ENCODE results near the gene LMAN2L. TPM values are rescaled to one million over a fixed set of nuclear protein-coding genes. Genes with fewer than 3 reads are reported as not detected.

Gene LMAN2L
- total RNA-seq = 30.5 to 33.3 TPM (median 31.4 TPM) in 3 replicates

- Mint-ChIP-seq H3K27me3 (ENCODE audit: low read depth) (no peaks in the 10 kb centered on the region), H3K4me1 (peaks cover 32% of the 10 kb centered on the region), H3K4me3 (peak within 1 kb of the TSS; percentile 97), H3K36me3 (peaks cover 2% of the 10 kb centered on the region), H3K27ac (peak within 1 kb of the TSS; percentile 95), H3K9me3 (no peaks in the 10 kb centered on the region)
- TF ChIP-seq CTCF (IDR thresholded peaks at IDR 0.05; ENCODE audit: unreplicated experiment) = no peak
- peak; percentile 90 to 92 for DNase-seq (ENCODE audit: low spot score in 2 of 2, unreplicated experiment in 2 of 2)
These were observed at the start of gene LMAN2L for GRCh38 chr2:96739633-96740428. LMAN2L (minus strand) TSS chr2:96740064; CDS start chr2:96740040, 24 bp downstream.

GRCh38 chr2:96789245-96789617, 49.4 kb upstream of the LMAN2L start:
- peaks cover 2% of the 10 kb centered on the region for H3K36me3 Mint-ChIP-seq
- H3K4me1 Mint-ChIP-seq = peaks cover 4% of the 10 kb centered on the region
- no peak overlapping the region for H3K27ac Mint-ChIP-seq
- no peaks in the 10 kb centered on the region for H3K9me3 Mint-ChIP-seq
- no peak for DNase-seq (ENCODE audit: low spot score in 2 of 2, unreplicated experiment in 2 of 2)
- H3K27me3 Mint-ChIP-seq (ENCODE audit: low read depth) = no peaks in the 10 kb centered on the region
- H3K4me3 Mint-ChIP-seq = no peak overlapping the region
- TF ChIP-seq CTCF (IDR thresholded peaks at IDR 0.05; ENCODE audit: unreplicated experiment) = no peak

GRCh38 chr2:96788442-96789244, 48.8 kb upstream of the LMAN2L start:
- DNase-seq (ENCODE audit: low spot score in 2 of 2, unreplicated experiment in 2 of 2) = no peak
- H3K9me3 Mint-ChIP-seq = no peaks in the 10 kb centered on the region

GRCh38 chr2:96787411-96787810, 47.5 kb upstream of the LMAN2L start:
- Mint-ChIP-seq H3K27ac (no peak overlapping the region), H3K36me3 (peaks cover 2% of the 10 kb centered on the region), H3K9me3 (no peaks in the 10 kb centered on the region), H3K4me3 (no peak overlapping the region), H3K4me1 (no peaks in the 10 kb centered on the region), H3K27me3 (ENCODE audit: low read depth) (no peaks in the 10 kb centered on the region)
- DNase-seq (ENCODE audit: low spot score in 2 of 2, unreplicated experiment in 2 of 2) = no peak
- no peak for TF ChIP-seq CTCF (IDR thresholded peaks at IDR 0.05; ENCODE audit: unreplicated experiment)

More at GRCh38 chr2:96788442-96789244, 48.8 kb upstream of the LMAN2L start:
- Mint-ChIP-seq H3K27ac (no peak overlapping the region), H3K4me3 (no peak overlapping the region), H3K27me3 (ENCODE audit: low read depth) (no peaks in the 10 kb centered on the region), H3K36me3 (peaks cover 2% of the 10 kb centered on the region), H3K4me1 (peaks cover 4% of the 10 kb centered on the region)
- no peak for TF ChIP-seq CTCF (IDR thresholded peaks at IDR 0.05; ENCODE audit: unreplicated experiment)

- no peaks in the 10 kb centered on the region for H3K27me3 Mint-ChIP-seq (ENCODE audit: low read depth)
- no peak overlapping the region for H3K4me3 Mint-ChIP-seq
- TF ChIP-seq CTCF (IDR thresholded peaks at IDR 0.05; ENCODE audit: unreplicated experiment) = no peak
- no peaks in the 10 kb centered on the region for H3K4me1 Mint-ChIP-seq
- no peak for DNase-seq (ENCODE audit: low spot score in 2 of 2, unreplicated experiment in 2 of 2)
- H3K27ac Mint-ChIP-seq = peak overlapping the region; percentile 11
- H3K9me3 Mint-ChIP-seq = no peaks in the 10 kb centered on the region
- peaks cover 3% of the 10 kb centered on the region for H3K36me3 Mint-ChIP-seq
These were observed 43.5 kb upstream of the LMAN2L start for GRCh38 chr2:96783388-96783787.

All from mesothelial cell of epicardium (in vitro differentiated cells).